Glutamatergic neuron (in vitro differentiated cells): Measurements from ENCODE around the gene ALOX5. TPM values are rescaled to one million over a fixed set of nuclear protein-coding genes. Genes with fewer than 3 reads are reported as not detected.

Experiments
- DNase-seq: peaks from one replicate; pipeline ENCODE4 v3.0.0; 2022
- H3K27ac Mint-ChIP-seq: one replicate; pipeline ENCODE4 v1.8.0; 2020; ENCODE audit warnings: mild to moderate bottlenecking, mixed read lengths, inconsistent platforms; ENCODE audit not compliant: unreplicated experiment
- H3K27me3 Mint-ChIP-seq: one replicate; pipeline ENCODE4 v1.8.0; 2020; ENCODE audit warnings: mild to moderate bottlenecking, moderate library complexity, mixed read lengths, inconsistent platforms; ENCODE audit not compliant: unreplicated experiment
- H3K36me3 Mint-ChIP-seq: one replicate; pipeline ENCODE4 v1.8.0; 2020; ENCODE audit warnings: mild to moderate bottlenecking, mixed read lengths, inconsistent platforms; ENCODE audit not compliant: unreplicated experiment
- H3K4me1 Mint-ChIP-seq: one replicate; pipeline ENCODE4 v1.8.0; 2020; ENCODE audit warnings: mild to moderate bottlenecking, low read depth, mixed read lengths, inconsistent platforms; ENCODE audit not compliant: unreplicated experiment
- H3K4me3 Mint-ChIP-seq: one replicate; pipeline ENCODE4 v1.8.0; 2020; ENCODE audit warnings: mild to moderate bottlenecking, mixed read lengths, inconsistent platforms; ENCODE audit not compliant: unreplicated experiment
- H3K9me3 Mint-ChIP-seq: one replicate; pipeline ENCODE4 v1.8.0; 2020; ENCODE audit warnings: mild to moderate bottlenecking, moderate library complexity, mixed read lengths, inconsistent platforms; ENCODE audit not compliant: unreplicated experiment
- total RNA-seq: library from RNA; stranded (reverse); fragmentation: NEBNext Ultra II Directional; extraction: Animal tissue kit (Norgen Biotek cat#: 25700); gene quantifications from one replicate; pipeline ENCODE4 v1.2.1, GENCODE V29; 2021; ENCODE audit not compliant: unreplicated experiment
- TF ChIP-seq, protein P1 (sequence below): fragments of 200-600 bp; sonication (generic); IDR thresholded peaks from one replicate; pipeline ENCODE4 v1.5.0; 2021; ENCODE audit not compliant: partially characterized antibody, unreplicated experiment

Gene ALOX5
- total RNA-seq, 1 donor from 2014 or later: 8.4 TPM

DNA sequence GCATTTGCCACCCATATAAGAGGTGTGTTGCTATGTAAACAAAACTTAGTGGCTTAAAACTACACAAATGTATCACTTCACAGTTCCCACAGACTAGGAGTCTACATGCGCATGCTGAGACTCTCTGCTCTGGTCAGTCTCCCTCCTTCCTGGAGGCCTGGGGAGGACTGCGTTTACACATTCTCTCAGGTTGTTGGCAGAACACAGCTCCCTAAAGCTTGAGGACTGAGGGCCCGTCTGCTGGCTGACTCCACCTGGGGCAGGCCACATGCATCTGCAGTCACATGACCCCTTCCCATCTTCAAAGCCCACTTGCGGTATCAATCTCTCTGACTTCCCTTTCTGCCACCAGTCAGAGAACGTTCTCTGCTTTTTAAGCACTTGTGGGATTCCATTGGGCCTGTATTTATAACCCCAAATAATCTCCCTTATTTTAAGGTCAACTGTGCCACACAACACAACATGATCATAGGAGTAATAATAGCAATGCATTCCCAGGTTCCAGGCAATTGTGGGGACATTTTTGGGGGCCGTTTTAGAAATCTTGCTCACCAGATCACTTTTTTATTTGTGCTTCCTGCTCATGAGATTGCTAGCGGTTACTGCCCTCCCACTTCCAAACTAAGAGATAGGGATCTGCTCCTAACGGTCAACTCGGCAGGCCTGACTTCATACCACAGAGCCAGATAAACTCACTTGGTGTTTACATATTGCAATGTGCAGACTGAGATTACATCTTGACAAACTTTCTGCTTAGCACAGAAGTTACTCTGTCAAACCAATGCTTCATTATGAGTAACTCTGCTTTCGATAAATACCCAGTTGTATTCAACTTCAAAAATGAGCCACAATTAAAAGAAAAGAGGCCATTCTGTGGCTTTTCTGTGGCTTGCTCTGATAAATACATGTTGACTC lies 96.3 kb downstream of the ALOX5 start:
- peaks cover 30% of the 10 kb centered on the region for H3K4me1 Mint-ChIP-seq
- H3K27ac Mint-ChIP-seq: no peak overlapping the region

DNA sequence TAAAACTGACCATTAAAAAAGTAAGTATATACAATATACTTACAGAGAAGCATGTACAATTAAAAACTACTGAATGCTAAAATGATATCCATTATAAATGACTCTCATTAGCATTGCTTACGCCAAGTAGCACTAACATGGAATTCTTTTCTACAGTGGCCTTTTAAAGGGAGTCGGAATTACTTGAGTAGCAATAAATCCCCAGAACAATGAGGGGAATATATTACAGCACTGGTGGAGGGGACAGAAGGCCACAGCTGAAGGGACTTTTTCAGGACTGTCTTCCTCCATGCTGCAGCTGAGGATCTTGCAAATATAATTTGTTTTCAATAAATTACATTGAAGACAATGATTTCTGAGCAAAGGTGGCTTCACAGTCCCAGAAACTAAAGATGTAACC lies 97.0 kb downstream of the ALOX5 start:
- DNase-seq: no peak
- Mint-ChIP-seq H3K4me1 (peaks cover 23% of the 10 kb centered on the region), H3K9me3 (peaks cover 11% of the 10 kb centered on the region), H3K27me3 (peaks cover 10% of the 10 kb centered on the region), H3K27ac (no peak overlapping the region), H3K36me3 (peaks cover 10% of the 10 kb centered on the region), H3K4me3 (no peak overlapping the region)
- TF ChIP-seq, protein P1, sequence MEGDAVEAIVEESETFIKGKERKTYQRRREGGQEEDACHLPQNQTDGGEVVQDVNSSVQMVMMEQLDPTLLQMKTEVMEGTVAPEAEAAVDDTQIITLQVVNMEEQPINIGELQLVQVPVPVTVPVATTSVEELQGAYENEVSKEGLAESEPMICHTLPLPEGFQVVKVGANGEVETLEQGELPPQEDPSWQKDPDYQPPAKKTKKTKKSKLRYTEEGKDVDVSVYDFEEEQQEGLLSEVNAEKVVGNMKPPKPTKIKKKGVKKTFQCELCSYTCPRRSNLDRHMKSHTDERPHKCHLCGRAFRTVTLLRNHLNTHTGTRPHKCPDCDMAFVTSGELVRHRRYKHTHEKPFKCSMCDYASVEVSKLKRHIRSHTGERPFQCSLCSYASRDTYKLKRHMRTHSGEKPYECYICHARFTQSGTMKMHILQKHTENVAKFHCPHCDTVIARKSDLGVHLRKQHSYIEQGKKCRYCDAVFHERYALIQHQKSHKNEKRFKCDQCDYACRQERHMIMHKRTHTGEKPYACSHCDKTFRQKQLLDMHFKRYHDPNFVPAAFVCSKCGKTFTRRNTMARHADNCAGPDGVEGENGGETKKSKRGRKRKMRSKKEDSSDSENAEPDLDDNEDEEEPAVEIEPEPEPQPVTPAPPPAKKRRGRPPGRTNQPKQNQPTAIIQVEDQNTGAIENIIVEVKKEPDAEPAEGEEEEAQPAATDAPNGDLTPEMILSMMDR: no peak

More for the DNA sequence above, 96.3 kb downstream of the ALOX5 start:
- Mint-ChIP-seq H3K36me3 (peaks cover 5% of the 10 kb centered on the region), H3K9me3 (peaks cover 6% of the 10 kb centered on the region), H3K27me3 (peaks cover 8% of the 10 kb centered on the region), H3K4me3 (no peak overlapping the region)
- TF ChIP-seq, protein P1: no peak
- no peak for DNase-seq

DNA sequence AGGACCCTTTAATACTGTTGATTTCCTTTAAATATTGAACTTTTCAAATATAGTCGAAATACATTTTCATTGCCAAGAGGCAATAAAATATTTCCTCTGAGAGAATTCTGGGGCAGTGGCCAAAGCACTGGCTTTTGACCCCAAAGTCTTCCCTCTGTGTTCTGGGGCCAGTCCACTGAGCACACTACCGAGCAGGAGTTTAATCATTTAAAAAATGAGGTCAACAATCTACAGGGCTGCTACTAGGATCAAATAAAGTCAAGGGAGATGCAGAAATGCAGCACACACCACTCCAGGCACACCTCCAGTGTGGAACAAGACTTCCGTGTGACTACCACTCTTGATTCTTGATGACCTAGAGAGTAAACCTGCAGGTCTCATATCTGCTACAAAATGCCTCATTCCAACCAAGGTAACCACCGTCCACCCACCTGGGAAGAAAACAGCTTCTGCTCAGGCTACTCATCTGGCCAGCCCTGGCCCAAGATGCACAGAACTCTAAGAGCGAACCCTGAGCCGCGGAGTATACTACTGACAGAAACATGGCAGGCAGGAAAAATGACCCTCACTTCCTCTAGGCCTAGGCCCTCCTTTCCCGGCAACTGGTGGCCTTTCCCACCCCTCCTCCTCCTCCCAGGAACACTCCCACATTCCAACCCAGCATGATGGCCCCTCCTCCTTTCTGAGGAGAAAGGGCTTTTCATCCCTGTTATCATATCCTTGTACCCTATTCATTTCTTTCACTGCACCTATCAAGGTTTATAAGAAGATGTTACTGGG lies 97.7 kb downstream of the ALOX5 start:
- DNase-seq: no peak
- Mint-ChIP-seq H3K4me1 (peaks cover 16% of the 10 kb centered on the region), H3K27ac (peak overlapping the region; percentile 23), H3K9me3 (peaks cover 12% of the 10 kb centered on the region), H3K4me3 (no peak overlapping the region), H3K27me3 (peaks cover 6% of the 10 kb centered on the region), H3K36me3 (peaks cover 15% of the 10 kb centered on the region)
- TF ChIP-seq, protein P1: no peak

DNA sequence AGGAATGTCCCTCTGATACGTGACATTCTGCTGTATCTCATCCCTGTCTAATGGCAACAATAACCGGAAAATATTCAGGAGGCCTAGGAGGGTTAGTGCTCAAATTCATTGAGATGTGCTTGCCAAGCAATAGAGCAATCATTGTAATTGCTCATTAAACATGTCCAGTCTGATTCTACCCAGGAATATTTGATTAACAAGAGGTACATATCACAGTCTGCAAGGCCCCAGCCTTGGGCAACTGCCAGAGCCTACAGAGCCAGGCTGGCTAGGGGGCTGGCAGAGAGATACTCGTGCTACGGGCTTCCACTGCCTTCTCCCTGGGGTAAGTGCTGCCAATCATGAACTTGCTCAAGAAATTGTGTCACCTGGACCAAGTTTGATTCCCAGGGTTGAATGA lies 99.1 kb downstream of the ALOX5 start:
- Mint-ChIP-seq H3K9me3 (peaks cover 10% of the 10 kb centered on the region), H3K4me1 (peaks cover 10% of the 10 kb centered on the region), H3K4me3 (no peak overlapping the region), H3K27ac (no peak overlapping the region), H3K36me3 (peaks cover 25% of the 10 kb centered on the region), H3K27me3 (peaks cover 5% of the 10 kb centered on the region)
- no peak for DNase-seq
- TF ChIP-seq, protein P1: no peak
